HG03108 (cell line): ENCODE results near the gene KDM4B.
"Not testable (repeated sequence)": the region's sequence is repeated elsewhere in the genome, so short reads cannot be mapped to it uniquely, and the experiment has no call there.

Source experiments
- ATAC-seq: cut with Tn5 transposase; IDR thresholded peaks from one replicate; pipeline ENCODE4 v1.9.1; 2021; ENCODE audit warnings: moderate library complexity; ENCODE audit not compliant: unreplicated experiment

Gene KDM4B

GRCh38 chr19:5147074-5147977, 178.4 kb downstream of the KDM4B start:
- ATAC-seq = no peak

GRCh38 chr19:5147978-5148793, 179.3 kb downstream of the KDM4B start:
- no peak for ATAC-seq

DNA sequence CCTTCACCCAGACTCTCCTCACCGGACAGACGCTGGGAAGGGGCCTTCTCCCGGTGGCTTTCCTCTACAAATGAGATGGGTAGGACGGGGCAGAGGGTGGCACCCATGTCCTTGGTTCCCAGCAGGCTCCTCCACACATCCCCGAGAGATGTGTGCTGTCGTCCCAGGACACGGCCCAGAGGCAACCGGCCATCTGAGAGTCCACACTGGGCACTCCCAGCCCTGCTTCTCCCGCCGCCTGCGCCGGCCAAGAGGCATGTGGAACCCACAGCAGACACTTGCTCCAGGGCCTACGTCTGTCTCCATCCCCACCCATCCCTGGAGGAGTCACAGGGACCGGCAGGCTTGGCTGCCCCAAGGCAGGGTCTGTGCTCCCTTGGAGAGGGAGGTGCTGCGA, 179.9 kb downstream of the KDM4B start:
- ATAC-seq = no peak

GRCh38 chr19:5149508-5149907, 180.6 kb downstream of the KDM4B start:
- no peak for ATAC-seq

DNA sequence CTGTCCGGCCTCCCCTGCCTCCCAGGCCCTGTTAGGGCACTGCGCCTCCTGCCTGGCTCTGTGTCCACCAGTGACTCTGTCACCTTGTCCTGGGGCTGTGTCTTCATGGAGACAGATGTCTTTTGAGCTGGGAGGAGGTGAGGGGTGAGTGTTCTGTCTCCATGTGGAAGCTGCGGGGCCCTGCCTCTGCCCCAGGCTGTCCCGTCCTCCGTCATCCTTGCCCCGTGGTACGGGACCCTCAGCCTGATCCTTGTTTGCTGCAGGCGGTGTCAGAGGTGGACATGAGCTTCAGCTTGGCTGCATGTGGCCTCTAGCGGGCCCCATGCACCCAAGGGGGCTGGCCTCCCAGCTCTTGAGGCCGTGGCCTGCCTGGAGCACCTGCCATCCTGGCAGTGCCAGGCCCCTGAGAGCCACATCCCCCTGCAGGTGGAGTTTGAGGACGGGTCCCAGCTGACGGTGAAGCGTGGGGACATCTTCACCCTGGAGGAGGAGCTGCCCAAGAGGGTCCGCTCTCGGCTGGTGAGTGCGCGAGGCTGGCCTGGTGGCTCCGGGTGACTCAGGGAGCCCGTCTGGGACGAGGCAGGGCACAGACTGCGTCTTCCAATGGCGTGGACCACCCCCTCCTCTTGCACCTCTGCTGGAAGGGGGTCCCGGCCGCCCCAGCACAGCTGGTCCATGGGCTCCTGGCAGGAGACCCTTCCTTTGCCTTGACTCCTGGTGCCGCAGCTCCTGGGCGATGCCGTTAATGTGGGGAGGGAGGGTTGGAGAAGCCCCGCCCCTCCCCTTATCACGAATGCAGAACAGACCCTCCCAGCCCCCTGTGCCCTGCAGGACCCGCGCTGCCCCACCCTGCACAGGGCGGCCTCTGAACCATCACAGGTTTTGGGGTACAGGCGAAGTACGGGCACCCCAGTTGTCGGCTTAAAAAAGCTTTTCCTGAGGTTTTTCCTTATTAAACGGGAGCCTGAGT, 181.3 kb downstream of the KDM4B start:
- ATAC-seq = no peak

- ATAC-seq = no peak
Measured at GRCh38 chr19:5150902-5151741, 182.2 kb downstream of the KDM4B start.

DNA sequence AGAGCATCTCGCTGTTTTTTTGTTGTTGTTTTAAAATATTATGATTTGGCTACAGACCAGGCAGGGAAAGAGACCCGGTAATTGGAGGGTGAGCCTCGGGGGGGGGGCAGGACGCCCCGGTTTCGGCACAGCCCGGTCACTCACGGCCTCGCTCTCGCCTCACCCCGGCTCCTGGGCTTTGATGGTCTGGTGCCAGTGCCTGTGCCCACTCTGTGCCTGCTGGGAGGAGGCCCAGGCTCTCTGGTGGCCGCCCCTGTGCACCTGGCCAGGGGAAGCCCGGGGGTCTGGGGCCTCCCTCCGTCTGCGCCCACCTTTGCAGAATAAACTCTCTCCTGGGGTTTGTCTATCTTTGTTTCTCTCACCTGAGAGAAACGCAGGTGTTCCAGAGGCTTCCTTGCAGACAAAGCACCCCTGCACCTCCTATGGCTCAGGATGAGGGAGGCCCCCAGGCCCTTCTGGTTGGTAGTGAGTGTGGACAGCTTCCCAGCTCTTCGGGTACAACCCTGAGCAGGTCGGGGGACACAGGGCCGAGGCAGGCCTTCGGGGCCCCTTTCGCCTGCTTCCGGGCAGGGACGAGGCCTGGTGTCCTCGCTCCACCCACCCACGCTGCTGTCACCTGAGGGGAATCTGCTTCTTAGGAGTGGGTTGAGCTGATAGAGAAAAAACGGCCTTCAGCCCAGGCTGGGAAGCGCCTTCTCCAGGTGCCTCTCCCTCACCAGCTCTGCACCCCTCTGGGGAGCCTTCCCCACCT, 183.3 kb downstream of the KDM4B start:
- no peak for ATAC-seq

DNA sequence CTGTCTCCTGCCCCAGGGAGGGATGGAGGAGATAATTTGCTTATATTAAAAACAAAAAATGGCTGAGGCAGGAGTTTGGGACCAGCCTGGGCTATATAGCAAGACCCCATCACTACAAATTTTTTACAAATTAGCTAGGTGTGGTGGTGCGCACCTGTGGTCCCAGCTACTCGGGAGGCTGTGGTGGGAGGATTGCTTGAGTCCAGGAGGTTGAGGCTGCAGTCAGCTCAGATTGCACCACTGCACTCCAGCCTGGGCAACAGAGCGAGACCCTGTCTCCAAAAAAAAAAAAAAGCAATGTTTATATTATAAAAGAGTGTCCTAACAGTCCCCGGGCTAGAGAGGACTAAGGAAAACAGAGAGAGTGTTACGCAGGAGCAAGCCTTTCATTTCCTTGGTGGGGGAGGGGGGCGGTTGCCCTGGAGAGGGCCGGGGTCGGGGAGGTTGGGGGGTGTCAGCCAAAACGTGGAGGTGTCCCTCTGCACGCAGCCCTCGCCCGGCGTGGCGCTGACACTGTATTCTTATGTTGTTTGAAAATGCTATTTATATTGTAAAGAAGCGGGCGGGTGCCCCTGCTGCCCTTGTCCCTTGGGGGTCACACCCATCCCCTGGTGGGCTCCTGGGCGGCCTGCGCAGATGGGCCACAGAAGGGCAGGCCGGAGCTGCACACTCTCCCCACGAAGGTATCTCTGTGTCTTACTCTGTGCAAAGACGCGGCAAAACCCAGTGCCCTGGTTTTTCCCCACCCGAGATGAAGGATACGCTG, 184.0 kb downstream of the KDM4B start:
- no peak for ATAC-seq

DNA sequence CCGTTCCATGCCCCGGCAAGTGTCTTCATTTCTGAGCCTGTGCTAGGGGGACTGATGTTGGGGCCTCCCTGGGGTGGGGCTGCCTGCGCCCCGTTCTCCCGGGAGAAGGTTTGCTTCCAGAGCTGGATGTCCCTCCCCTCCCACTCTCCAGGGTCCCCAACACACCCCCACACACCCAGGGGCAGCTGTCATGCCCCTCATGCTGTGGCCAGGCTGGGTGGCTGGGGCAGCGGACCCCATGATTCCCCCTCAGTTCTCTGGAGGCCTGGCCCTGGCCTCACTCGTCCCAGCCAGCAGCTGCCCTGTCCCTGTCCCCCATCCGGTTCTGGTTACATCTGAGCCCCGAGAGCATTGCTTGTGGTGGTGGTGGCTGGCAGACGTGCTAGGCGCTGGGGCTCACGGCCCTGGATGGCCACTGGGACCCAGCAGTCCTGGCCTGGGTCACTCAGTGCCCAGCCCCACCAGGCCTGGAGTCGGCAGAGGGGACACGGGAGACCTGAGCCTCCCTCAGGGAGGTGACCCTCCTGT, 184.8 kb downstream of the KDM4B start:
- ATAC-seq = no peak

DNA sequence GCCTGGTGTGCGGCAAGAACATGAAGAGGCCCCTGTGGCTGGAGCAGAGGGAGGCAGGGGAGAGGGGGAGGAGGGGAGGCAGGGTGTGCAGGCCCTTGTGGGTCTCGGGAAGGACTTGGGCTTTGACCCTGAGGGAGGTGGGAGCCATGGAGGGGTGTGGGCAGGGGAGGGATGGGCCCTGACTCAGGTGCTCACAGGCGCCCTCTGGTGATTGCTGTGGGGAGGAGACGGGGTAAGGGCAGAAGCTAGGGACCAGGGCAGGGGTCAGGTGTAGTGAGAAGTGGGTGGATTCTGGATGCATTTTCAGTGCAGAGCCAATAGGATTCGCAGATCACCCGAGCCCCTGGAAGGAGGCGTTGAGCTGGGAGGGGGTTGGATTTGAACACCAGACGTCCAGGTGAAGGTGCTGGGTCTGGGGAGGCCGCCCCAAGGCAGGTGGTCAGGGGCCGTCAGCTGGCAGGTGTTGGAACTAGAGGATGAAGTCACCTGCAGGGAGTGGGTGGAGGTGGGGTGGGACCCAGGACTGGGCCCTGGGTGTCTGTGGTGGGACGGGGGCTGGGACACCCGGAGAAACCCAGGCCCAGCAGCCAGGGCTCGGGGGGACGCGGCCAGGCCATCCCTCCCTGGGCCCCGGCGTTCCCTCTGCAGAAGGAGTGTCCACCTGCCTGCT, 185.4 kb downstream of the KDM4B start:
- no peak for ATAC-seq

DNA sequence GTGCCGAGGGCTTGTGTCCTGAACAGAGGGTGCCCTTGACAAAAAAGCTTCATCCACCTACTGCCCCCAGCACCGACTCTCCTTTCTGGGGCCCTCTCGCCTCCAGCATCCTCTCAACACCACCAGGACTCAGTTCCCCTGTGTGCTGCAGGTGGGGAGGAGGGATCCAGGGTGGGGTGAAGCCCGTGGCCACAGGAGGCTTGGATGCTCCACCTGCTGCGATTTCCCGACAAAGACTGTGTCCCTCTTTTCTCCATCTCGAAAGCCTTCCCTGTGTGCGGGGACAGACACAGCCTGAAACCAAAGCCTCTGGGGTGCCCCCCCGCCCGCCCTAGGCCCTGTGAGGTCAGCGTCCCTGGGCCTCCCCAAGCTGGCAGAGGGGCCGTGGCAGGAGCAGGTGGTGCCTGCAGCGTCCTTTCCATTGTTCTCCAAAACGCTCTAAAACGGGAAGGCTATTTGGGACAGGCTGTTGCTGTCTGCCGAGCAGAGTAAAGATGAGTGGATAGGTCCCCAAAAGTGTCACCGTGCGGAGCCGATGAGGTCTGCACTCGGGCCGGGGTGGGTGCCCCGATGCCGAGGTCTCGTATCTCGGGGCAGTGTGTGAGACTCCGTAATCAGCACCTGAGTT, 186.0 kb downstream of the KDM4B start:
- ATAC-seq = no peak

DNA sequence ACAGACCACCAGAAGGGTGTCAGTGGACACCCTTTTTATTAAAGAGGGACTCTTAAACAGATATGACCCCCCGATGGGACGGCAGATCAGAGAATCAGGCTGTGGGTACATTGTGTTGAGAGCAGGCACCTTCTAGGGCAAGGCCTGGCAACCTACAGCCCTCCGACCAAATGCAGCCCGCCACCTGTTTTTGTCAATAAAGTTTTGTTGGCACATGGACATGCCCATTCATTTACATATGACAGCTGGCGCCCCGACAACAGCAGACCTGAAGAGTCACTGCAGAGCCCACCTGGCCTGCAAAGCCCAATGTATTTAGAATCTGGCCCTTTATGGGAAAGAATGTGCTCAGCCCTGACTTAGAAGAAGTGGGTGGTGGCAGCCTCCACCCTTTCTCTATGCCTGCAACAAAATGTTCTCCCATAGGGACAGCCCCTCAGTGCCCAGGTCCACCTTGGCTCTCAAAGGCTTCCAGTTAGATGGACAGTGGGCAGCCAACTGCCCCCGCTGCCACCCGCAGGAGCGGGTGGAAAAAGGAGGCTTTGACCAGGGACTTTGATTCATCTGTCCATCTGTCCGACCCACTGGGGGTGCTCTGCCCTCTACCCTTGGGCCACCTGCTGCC, 186.8 kb downstream of the KDM4B start:
- ATAC-seq = no peak

- no peak for ATAC-seq
Measured at GRCh38 chr19:5156231-5156986, 187.5 kb downstream of the KDM4B start.

- no peak for ATAC-seq
Measured at GRCh38 chr19:5157186-5157585, 188.3 kb downstream of the KDM4B start.

DNA sequence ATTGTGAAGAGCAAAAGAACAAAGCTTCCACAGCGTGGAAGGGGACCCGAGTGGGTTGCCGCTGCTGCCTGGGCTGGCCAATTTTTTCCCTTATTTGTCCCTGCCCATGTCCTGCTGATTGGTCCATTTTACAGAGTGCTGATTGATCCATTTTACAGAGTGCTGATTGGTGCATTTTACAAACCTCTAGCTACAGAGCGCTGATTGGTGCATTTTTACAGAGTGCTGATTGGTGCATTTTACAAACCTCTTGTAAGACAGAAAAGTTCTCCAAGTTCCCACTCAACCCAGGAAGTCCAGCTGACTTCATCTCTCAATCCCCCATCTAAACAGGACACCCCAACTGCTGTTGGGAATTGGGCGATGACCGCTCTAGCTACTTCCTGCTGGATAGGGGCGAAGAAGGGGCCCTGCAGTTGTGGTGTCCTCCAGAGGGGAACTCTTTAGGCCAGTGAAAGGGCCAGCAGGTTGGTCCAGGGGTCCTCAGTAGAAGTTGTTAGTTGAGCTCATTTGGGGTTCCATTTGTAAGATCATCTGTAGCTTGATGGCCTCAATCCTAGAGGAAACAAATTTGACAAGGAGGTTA, 189.7 kb downstream of the KDM4B start:
- ATAC-seq = not testable (repeated sequence)
